Left lung (tissue), 14 donors: ENCODE measurements around the gene RPL5. TPM values are rescaled to one million over a fixed set of nuclear protein-coding genes. Genes with fewer than 3 reads are reported as not detected.
"Not testable (repeated sequence)": the region's sequence is repeated elsewhere in the genome, so short reads cannot be mapped to it uniquely, and the experiment has no call there.

ENCODE experiments used
- ATAC-seq: fragments of 200-7000 bp; cut with Tn5 transposase; one replicate; pipeline ENCODE4 v1.9.1; 2020; ENCODE audit warnings: moderate library complexity
- DNase-seq, 4 donors: peaks; one replicate each; pipeline ENCODE4 v3.0.0-alpha.2; 2013 to 2020
- H3K27ac ChIP-seq, 2 donors: fragments of 200-600 bp; sonication (generic) in 1 of 2; one replicate each; pipeline versions ENCODE4 v1.5.0 to v1.8.0; 2020 to 2021
- H3K27me3 ChIP-seq, 2 donors: fragments of 200-600 bp; sonication (generic) in 1 of 2; one replicate each; pipeline versions ENCODE4 v1.5.0 to v1.8.0; 2020 to 2021
- H3K36me3 ChIP-seq, 2 donors: fragments of 200-600 bp; sonication (generic) in 1 of 2; one replicate each; pipeline versions ENCODE4 v1.5.0 to v1.8.0; 2020 to 2021
- H3K4me1 ChIP-seq, 2 donors: fragments of 200-600 bp; one replicate each; pipeline ENCODE4 v1.8.0; 2021
- H3K4me3 ChIP-seq, 2 donors: fragments of 200-600 bp; sonication (generic) in 1 of 2; one replicate each; pipeline versions ENCODE4 v1.5.0 to v1.8.0; 2020 to 2021; ENCODE audit warnings: mild to moderate bottlenecking in 1 of 2
- H3K9me3 ChIP-seq, 2 donors: fragments of 200-600 bp; sonication (generic) in 1 of 2; one replicate each; pipeline versions ENCODE4 v1.5.0 to v1.8.0; 2020 to 2021
- intact Hi-C, 2 donors: fragments of 100-400 bp; cut with DNase I; formaldehyde crosslinking; loops; one replicate each; pipeline versions ENCODE4 v1.11.2 to v1.14.2; 2022
- long read RNA-seq, 12 donors: library from polyadenylated mRNA in 2 of 12; unstranded in 2 of 12; transcript quantifications; one replicate each; pipeline ENCODE4 v2.0.0 and lab custom pipeline, GENCODE V29; 2019 to 2026
- polyA plus RNA-seq, 6 donors: library from polyadenylated mRNA; unstranded; fragments of 120-200 nt; gene quantifications; one replicate each; pipeline ENCODE4 v1.2.1, GENCODE V29; 2013; ENCODE audit not compliant: insufficient read length in 6 of 6
- total RNA-seq, 2 donors: library from RNA; stranded (reverse); fragmentation: NEBNext Ultra II Directional; extraction: Animal tissue kit (Norgen Biotek cat#: 25700); gene quantifications; one replicate each; pipeline ENCODE4 v1.2.1, GENCODE V29; 2021
- TF ChIP-seq, protein P1 (sequence below), 2 donors: fragments of 200-600 bp; sonication (generic) in 1 of 2; IDR thresholded peaks; one replicate each; pipeline versions ENCODE4 v1.5.0 to v1.8.0; 2021; ENCODE audit warnings: antibody characterized with exemption in 2 of 2
- donor health status: DM: no; HTN: yes; CAD: no.
- donor health status: DM: no; HTN: no; CAD: no.

Gene RPL5
- total RNA-seq (100 to 1,000 TPM; 695 to 747 TPM), polyA plus RNA-seq (1,000 to 10,000 TPM; 2,873 to 3,250 (median 3,064) TPM)
- long read RNA-seq, donor 1, transcript RPL5-205 (3 exons, 1,210 nt) = minor isoform, 100 of 2,713 reads
- long read RNA-seq, donor 1, transcript RPL5-212 (4 exons, 733 nt) = minor isoform, 22 of 2,713 reads
- long read RNA-seq, donor 1, transcript RPL5-208 (8 exons, 1,085 nt) = major isoform, 1,463 of 2,713 reads
- long read RNA-seq, donor 1, transcript RPL5-207 (2 exons, 271 nt) = minor isoform, 68 of 2,713 reads
- long read RNA-seq, donor 1, partial matches to known transcripts = 951 of 2,713 reads
- long read RNA-seq, donor 1, other reads (novel, unspliced or antisense) = 91 of 2,713 reads
- long read RNA-seq, donor 2, transcript RPL5-212 (4 exons, 733 nt) = minor isoform, 36 of 2,771 reads
- long read RNA-seq, donor 2, transcript RPL5-205 (3 exons, 1,210 nt) = minor isoform, 339 of 2,771 reads
- long read RNA-seq, donor 2, transcript RPL5-208 (8 exons, 1,085 nt) = major isoform, 1,082 of 2,771 reads
- long read RNA-seq, donor 2, transcript RPL5-207 (2 exons, 271 nt) = minor isoform, 118 of 2,771 reads
- long read RNA-seq, donor 2, partial matches to known transcripts = 1,124 of 2,771 reads
- long read RNA-seq, donor 2, other reads (novel, unspliced or antisense) = 65 of 2,771 reads
- long read RNA-seq, donor 3, transcript RPL5-208 (8 exons, 1,085 nt) = major isoform, 967 of 1,776 reads
- long read RNA-seq, donor 3, transcript RPL5-205 (3 exons, 1,210 nt) = minor isoform, 80 of 1,776 reads
- long read RNA-seq, donor 3, transcript RPL5-212 (4 exons, 733 nt) = minor isoform, 8 of 1,776 reads
- long read RNA-seq, donor 3, transcript RPL5-207 (2 exons, 271 nt) = minor isoform, 27 of 1,776 reads
- long read RNA-seq, donor 3, partial matches to known transcripts = 649 of 1,776 reads
- long read RNA-seq, donor 3, other reads (novel, unspliced or antisense) = 38 of 1,776 reads
- long read RNA-seq, donor 4, transcript RPL5-205 (3 exons, 1,210 nt) = major isoform, 635 of 1,397 reads
- long read RNA-seq, donor 4, transcript RPL5-208 (8 exons, 1,085 nt) = minor isoform, 581 of 1,397 reads
- long read RNA-seq, donor 4, partial matches to known transcripts = 165 of 1,397 reads
- long read RNA-seq, donor 4, other reads (novel, unspliced or antisense) = 12 of 1,397 reads
- long read RNA-seq, donor 5, transcript RPL5-207 (2 exons, 271 nt) = minor isoform, 55 of 2,246 reads
- long read RNA-seq, donor 5, transcript RPL5-208 (8 exons, 1,085 nt) = major isoform, 1,187 of 2,246 reads
- long read RNA-seq, donor 5, transcript RPL5-205 (3 exons, 1,210 nt) = minor isoform, 120 of 2,246 reads
- long read RNA-seq, donor 5, transcript RPL5-212 (4 exons, 733 nt) = minor isoform, 18 of 2,246 reads
- long read RNA-seq, donor 5, partial matches to known transcripts = 797 of 2,246 reads
- long read RNA-seq, donor 5, other reads (novel, unspliced or antisense) = 57 of 2,246 reads
- long read RNA-seq, donor 6, transcript RPL5-208 (8 exons, 1,085 nt) = major isoform, 922 of 2,382 reads
- long read RNA-seq, donor 6, transcript RPL5-205 (3 exons, 1,210 nt) = minor isoform, 165 of 2,382 reads
- long read RNA-seq, donor 6, transcript RPL5-212 (4 exons, 733 nt) = minor isoform, 8 of 2,382 reads
- long read RNA-seq, donor 6, transcript RPL5-207 (2 exons, 271 nt) = minor isoform, 33 of 2,382 reads
- long read RNA-seq, donor 6, partial matches to known transcripts = 1,201 of 2,382 reads
- long read RNA-seq, donor 6, other reads (novel, unspliced or antisense) = 47 of 2,382 reads
- long read RNA-seq, donor 7, transcript RPL5-205 (3 exons, 1,210 nt) = minor isoform, 60 of 910 reads
- long read RNA-seq, donor 7, transcript RPL5-212 (4 exons, 733 nt) = minor isoform, 8 of 910 reads
- long read RNA-seq, donor 7, transcript RPL5-208 (8 exons, 1,085 nt) = major isoform, 522 of 910 reads
- long read RNA-seq, donor 7, transcript RPL5-207 (2 exons, 271 nt) = minor isoform, 41 of 910 reads
- long read RNA-seq, donor 7, partial matches to known transcripts = 259 of 910 reads
- long read RNA-seq, donor 7, other reads (novel, unspliced or antisense) = 14 of 910 reads
- long read RNA-seq, donor 8, transcript RPL5-207 (2 exons, 271 nt) = minor isoform, 25 of 946 reads
- long read RNA-seq, donor 8, transcript RPL5-205 (3 exons, 1,210 nt) = minor isoform, 30 of 946 reads
- long read RNA-seq, donor 8, transcript RPL5-208 (8 exons, 1,085 nt) = major isoform, 575 of 946 reads
- long read RNA-seq, donor 8, transcript RPL5-212 (4 exons, 733 nt) = minor isoform, 13 of 946 reads
- long read RNA-seq, donor 8, partial matches to known transcripts = 279 of 946 reads
- long read RNA-seq, donor 8, other reads (novel, unspliced or antisense) = 13 of 946 reads
- long read RNA-seq, donor 9, transcript RPL5-207 (2 exons, 271 nt) = major isoform, 15 of 24 reads
- long read RNA-seq, donor 9, partial matches to known transcripts = 5 of 24 reads
- long read RNA-seq, donor 9, other reads (novel, unspliced or antisense) = 0 of 24 reads
- long read RNA-seq, donor 10, transcript RPL5-208 (8 exons, 1,085 nt) = major isoform, 469 of 606 reads
- long read RNA-seq, donor 10, transcript RPL5-205 (3 exons, 1,210 nt) = minor isoform, 65 of 606 reads
- long read RNA-seq, donor 10, partial matches to known transcripts = 55 of 606 reads
- long read RNA-seq, donor 10, other reads (novel, unspliced or antisense) = 12 of 606 reads
- long read RNA-seq, donor 11, transcript RPL5-207 (2 exons, 271 nt) = minor isoform, 35 of 919 reads
- long read RNA-seq, donor 11, transcript RPL5-205 (3 exons, 1,210 nt) = minor isoform, 42 of 919 reads
- long read RNA-seq, donor 11, transcript RPL5-208 (8 exons, 1,085 nt) = major isoform, 429 of 919 reads
- long read RNA-seq, donor 11, partial matches to known transcripts = 388 of 919 reads
- long read RNA-seq, donor 11, other reads (novel, unspliced or antisense) = 20 of 919 reads
- long read RNA-seq, donor 12, transcript RPL5-207 (2 exons, 271 nt) = minor isoform, 38 of 1,534 reads
- long read RNA-seq, donor 12, transcript RPL5-212 (4 exons, 733 nt) = minor isoform, 24 of 1,534 reads
- long read RNA-seq, donor 12, transcript RPL5-208 (8 exons, 1,085 nt) = major isoform, 945 of 1,534 reads
- long read RNA-seq, donor 12, transcript RPL5-205 (3 exons, 1,210 nt) = minor isoform, 38 of 1,534 reads
- long read RNA-seq, donor 12, partial matches to known transcripts = 436 of 1,534 reads
- long read RNA-seq, donor 12, other reads (novel, unspliced or antisense) = 44 of 1,534 reads

DNA sequence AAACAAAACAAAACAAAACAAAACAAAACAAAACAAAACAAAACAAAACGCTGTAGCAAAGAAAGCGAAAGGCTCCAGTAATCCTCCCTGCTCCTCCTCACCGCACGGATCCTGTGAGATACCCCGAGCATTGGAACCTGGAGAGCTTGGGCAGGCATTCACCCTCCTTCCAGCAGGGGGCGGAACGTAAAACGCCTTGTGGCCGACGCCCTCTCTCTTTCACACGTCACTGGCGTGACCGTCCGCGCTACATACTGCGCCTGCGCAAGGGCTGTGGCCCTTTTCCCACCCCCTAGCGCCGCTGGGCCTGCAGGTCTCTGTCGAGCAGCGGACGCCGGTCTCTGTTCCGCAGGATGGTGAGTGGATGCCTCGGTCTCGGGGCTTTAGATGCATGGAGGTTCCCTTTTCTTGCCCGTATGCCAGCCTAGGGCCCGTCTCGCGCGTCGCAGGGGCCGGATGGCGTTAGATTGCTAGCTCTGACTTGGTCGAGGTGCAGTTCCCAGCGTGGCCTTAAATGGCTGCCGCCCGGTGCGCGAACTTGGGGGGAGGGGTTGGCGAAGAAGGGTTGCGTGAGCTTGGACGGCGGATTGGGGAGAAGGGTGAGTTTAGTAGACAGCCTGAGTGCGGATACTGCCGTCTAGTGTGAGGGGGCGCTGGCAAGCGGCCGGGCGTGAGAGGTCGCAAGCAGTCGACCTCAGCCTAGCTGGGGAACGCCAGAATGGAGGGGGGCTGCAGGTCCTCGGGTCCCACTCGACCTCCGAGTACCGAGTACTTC is at the start of gene RPL5:
Gene RPL5 (plus strand): TSS at position 279 of the 775 bp plus-strand sequence. CDS start 75 bp downstream, at position 354.
- H3K4me3 ChIP-seq = peak within 1 kb of the TSS; percentile 74 to 86
- TF ChIP-seq, protein P1, sequence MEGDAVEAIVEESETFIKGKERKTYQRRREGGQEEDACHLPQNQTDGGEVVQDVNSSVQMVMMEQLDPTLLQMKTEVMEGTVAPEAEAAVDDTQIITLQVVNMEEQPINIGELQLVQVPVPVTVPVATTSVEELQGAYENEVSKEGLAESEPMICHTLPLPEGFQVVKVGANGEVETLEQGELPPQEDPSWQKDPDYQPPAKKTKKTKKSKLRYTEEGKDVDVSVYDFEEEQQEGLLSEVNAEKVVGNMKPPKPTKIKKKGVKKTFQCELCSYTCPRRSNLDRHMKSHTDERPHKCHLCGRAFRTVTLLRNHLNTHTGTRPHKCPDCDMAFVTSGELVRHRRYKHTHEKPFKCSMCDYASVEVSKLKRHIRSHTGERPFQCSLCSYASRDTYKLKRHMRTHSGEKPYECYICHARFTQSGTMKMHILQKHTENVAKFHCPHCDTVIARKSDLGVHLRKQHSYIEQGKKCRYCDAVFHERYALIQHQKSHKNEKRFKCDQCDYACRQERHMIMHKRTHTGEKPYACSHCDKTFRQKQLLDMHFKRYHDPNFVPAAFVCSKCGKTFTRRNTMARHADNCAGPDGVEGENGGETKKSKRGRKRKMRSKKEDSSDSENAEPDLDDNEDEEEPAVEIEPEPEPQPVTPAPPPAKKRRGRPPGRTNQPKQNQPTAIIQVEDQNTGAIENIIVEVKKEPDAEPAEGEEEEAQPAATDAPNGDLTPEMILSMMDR (IDR thresholded peaks at IDR 0.05) = peak; percentile 94 to 96
- ATAC-seq (peak; percentile 98), DNase-seq (peak; percentile 97 to 100 (median 98))
- peak within 1 kb of the TSS; percentile 86 to 88 for H3K27ac ChIP-seq
- H3K36me3 ChIP-seq = peaks cover 3 to 36% of the 10 kb centered on the region in 2 donors
- H3K27me3 ChIP-seq = no peaks in the 10 kb centered on the region
- intact Hi-C loops = no loop called here
- peaks cover 14 to 43% of the 10 kb centered on the region in 2 donors for H3K4me1 ChIP-seq
- H3K9me3 ChIP-seq = no peaks in the 10 kb centered on the region

DNA sequence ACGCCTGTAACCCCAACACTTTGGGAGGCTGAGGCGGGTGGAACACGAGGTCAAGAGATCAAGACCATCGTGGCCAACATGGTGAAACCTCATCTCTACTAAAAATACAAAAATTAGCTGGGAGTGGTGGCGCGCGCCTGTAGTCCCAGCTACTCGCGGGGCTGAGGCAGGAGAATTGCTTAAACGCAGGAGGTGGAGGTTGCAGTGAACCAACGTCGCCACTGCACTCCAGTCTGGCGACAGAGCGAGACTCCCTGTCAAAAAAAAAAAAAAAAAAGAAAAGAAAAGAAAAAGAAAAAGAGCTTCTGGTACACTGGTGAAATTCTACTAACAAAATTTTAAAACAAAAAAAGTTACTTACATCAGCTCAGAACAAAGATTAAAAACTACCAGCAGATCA is 48.3 kb upstream of the RPL5 start:
- ATAC-seq, intact Hi-C loops, H3K9me3 ChIP-seq, H3K27me3 ChIP-seq, H3K36me3 ChIP-seq: not testable (repeated sequence)
- peaks cover 8 to 41% of the 10 kb centered on the region in 2 donors for H3K4me1 ChIP-seq
- DNase-seq = peak in 2 of 4 donors; percentile 16 to 45
- H3K27ac ChIP-seq = peak overlapping the region; percentile 98 to 99
- peak overlapping the region; percentile 69 to 70 for H3K4me3 ChIP-seq

DNA sequence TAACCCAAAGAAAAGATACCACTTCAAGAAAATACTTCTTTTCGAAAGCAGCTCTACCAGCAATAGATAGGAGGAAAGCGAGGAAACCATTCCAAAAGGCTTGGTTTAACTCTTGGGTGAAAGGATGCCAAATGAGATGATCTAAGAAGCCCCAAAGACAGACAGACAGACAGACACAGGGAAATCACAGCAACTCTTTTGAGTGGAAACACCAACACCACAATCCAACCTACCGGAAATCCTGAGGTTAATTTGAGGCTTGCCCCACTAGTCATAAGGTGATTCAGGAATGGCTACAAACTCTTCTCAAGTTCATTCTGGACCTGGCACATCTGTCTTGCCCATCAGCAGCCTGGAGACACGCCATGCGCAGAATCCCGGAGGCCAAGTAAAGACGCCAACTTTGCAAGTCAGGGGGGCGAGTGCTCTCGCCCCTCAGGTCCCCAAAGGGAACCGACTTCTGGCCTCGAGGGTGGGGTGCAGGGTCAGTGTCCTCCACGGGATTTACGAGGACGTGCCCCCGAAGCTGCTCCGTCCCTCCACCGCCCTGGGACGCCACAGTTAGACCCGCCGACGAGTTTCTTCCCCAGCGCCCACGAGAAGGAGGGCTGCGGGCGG is 47.7 kb upstream of the RPL5 start:
- TF ChIP-seq, protein P1 (IDR thresholded peaks at IDR 0.05) = no peak
- intact Hi-C loops = no loop called here
- Histone ChIP-seq H3K36me3 (no peaks in the 10 kb centered on the region), H3K4me3 (peak overlapping the region; percentile 69 to 70), H3K9me3 (no peaks in the 10 kb centered on the region), H3K27ac (peak overlapping the region; percentile 98 to 99), H3K4me1 (peaks cover 8 to 41% of the 10 kb centered on the region in 2 donors), H3K27me3 (no peaks in the 10 kb centered on the region)
- DNase-seq (peak in 2 of 4 donors; percentile 49 to 59), ATAC-seq (peak; percentile 2)
